HepG2 (cell line): Measurements from ENCODE around the gene SNX4. TPM values are rescaled to one million over a fixed set of nuclear protein-coding genes. Genes with fewer than 3 reads are reported as not detected.

Experiments
- AKAP8 ChIP-seq: sonication (generic); formaldehyde crosslinking; IDR thresholded peaks from 2 replicates; pipeline ENCODE4 v1.5.1; 2020; ENCODE audit warnings: mild to moderate bottlenecking, missing genetic modification reagents
- DRAP1 ChIP-seq: IDR thresholded peaks from 2 replicates; pipeline ENCODE4 v1.6.1; 2016; ENCODE audit warnings: missing genetic modification reagents, missing compliant biosample characterization
- ELF4 ChIP-seq: sonication (generic); formaldehyde crosslinking; IDR thresholded peaks from 2 replicates; pipeline ENCODE4 v1.5.0; 2020; ENCODE audit warnings: missing genetic modification reagents, mild to moderate bottlenecking, moderate library complexity, borderline replicate concordance
- GATAD2A ChIP-seq: IDR thresholded peaks from 2 replicates; pipeline ENCODE4 v1.6.1; 2016
- GFI1 ChIP-seq: sonication (generic); formaldehyde crosslinking; IDR thresholded peaks from 2 replicates; pipeline ENCODE4 v1.5.0; 2020; ENCODE audit warnings: missing genetic modification reagents, mild to moderate bottlenecking, borderline replicate concordance
- NFIC ChIP-seq: IDR thresholded peaks from 2 replicates; pipeline ENCODE4 v1.6.1; 2012; ENCODE audit warnings: mild to moderate bottlenecking, low read length, inconsistent platforms
- RCOR2 ChIP-seq: IDR thresholded peaks from 2 replicates; pipeline ENCODE4 v1.6.1; 2016; ENCODE audit warnings: missing biosample characterization, missing genetic modification reagents
- SIX4 ChIP-seq: sonication (generic); formaldehyde crosslinking; IDR thresholded peaks from 2 replicates; pipeline ENCODE4 v1.4.0; 2020; ENCODE audit warnings: missing genetic modification reagents
- TAF15 ChIP-seq: fragments of 200-400 bp; formaldehyde crosslinking; IDR thresholded peaks from one replicate; pipeline ENCODE4 v1.6.1; 2018; ENCODE audit warnings: mild to moderate bottlenecking, low read depth, low read length; ENCODE audit not compliant: poor library complexity, severe bottlenecking
- TBP ChIP-seq: sonication (generic); formaldehyde crosslinking; IDR thresholded peaks from 2 replicates; pipeline ENCODE4 v1.5.0; 2020; ENCODE audit warnings: missing genetic modification reagents
- ZFP91 ChIP-seq: sonication (generic); formaldehyde crosslinking; IDR thresholded peaks from 2 replicates; pipeline ENCODE4 v1.9.0; 2022; ENCODE audit warnings: missing genetic modification reagents, mild to moderate bottlenecking, borderline replicate concordance
- ZFX ChIP-seq: sonication (generic); formaldehyde crosslinking; IDR thresholded peaks from 2 replicates; pipeline ENCODE4 v1.4.0; 2020; ENCODE audit warnings: mild to moderate bottlenecking, low read depth, missing genetic modification reagents, moderate library complexity
- ZNF570 ChIP-seq: sonication (generic); formaldehyde crosslinking; IDR thresholded peaks from 2 replicates; pipeline ENCODE4 v1.4.0; 2020; ENCODE audit warnings: mild to moderate bottlenecking, missing genetic modification reagents, borderline replicate concordance
- ZNF883 ChIP-seq: sonication (generic); formaldehyde crosslinking; IDR thresholded peaks from 2 replicates; pipeline ENCODE4 v1.5.1; 2020; ENCODE audit warnings: mild to moderate bottlenecking, missing genetic modification reagents; ENCODE audit errors: not compliant biosample characterization
- polyA plus RNA-seq, 8 experiments: library from polyadenylated mRNA; depleted of rRNA in 3 of 8; stranded (reverse) in 7 of 8; unstranded in 1 of 8; fragments of >200 nt; fragmentation: Illumina TruSeq in 4 of 8; extraction: Trizol in 4 of 8; gene quantifications; 2 replicates each; pipeline versions ENCODE4 v1.2.1 to v1.2.3, GENCODE V29; 2011 to 2016; ENCODE audit warnings: low read depth in 4 of 8, missing spikeins in 1 of 8, mixed read lengths in 1 of 8; ENCODE audit not compliant: insufficient read depth in 1 of 8
- total RNA-seq, 5 experiments: library from RNA; depleted of rRNA; stranded (reverse); fragments of >200 nt; fragmentation: Illumina TruSeq; extraction: Trizol; gene quantifications; 2 replicates each; pipeline ENCODE4 v1.2.3, GENCODE V29; 2016; ENCODE audit warnings: low read depth in 1 of 5
- TF ChIP-seq, protein P1 (sequence below): sonication (generic); formaldehyde crosslinking; IDR thresholded peaks from 2 replicates; pipeline ENCODE4 v1.4.0; 2020; ENCODE audit warnings: missing genetic modification reagents, borderline replicate concordance
- TF ChIP-seq, protein P2 (sequence below): sonication (generic); formaldehyde crosslinking; IDR thresholded peaks from 2 replicates; pipeline ENCODE4 v1.9.0; 2021; ENCODE audit warnings: missing genetic modification reagents, borderline replicate concordance
- TF ChIP-seq, protein P3 (sequence below): IDR thresholded peaks from 2 replicates; pipeline ENCODE4 v1.6.1; 2012; ENCODE audit warnings: inconsistent platforms
- TF ChIP-seq, protein P4 (sequence below): sonication (generic); formaldehyde crosslinking; IDR thresholded peaks from 2 replicates; pipeline ENCODE4 v1.8.0; 2022; ENCODE audit warnings: mild to moderate bottlenecking, missing genetic modification reagents, moderate library complexity
- TF ChIP-seq, protein P5 (sequence below): sonication (generic); formaldehyde crosslinking; IDR thresholded peaks from 2 replicates; pipeline ENCODE4 v1.5.0; 2020; ENCODE audit warnings: missing genetic modification reagents, mild to moderate bottlenecking, borderline replicate concordance

SNX4 gene
- total and polyA plus RNA-seq, 2 of the 13 experiments (the other 11 are each of a cell fraction or from before 2014, with no cell fraction given), result 18.1 to 73.6 TPM

DNA sequence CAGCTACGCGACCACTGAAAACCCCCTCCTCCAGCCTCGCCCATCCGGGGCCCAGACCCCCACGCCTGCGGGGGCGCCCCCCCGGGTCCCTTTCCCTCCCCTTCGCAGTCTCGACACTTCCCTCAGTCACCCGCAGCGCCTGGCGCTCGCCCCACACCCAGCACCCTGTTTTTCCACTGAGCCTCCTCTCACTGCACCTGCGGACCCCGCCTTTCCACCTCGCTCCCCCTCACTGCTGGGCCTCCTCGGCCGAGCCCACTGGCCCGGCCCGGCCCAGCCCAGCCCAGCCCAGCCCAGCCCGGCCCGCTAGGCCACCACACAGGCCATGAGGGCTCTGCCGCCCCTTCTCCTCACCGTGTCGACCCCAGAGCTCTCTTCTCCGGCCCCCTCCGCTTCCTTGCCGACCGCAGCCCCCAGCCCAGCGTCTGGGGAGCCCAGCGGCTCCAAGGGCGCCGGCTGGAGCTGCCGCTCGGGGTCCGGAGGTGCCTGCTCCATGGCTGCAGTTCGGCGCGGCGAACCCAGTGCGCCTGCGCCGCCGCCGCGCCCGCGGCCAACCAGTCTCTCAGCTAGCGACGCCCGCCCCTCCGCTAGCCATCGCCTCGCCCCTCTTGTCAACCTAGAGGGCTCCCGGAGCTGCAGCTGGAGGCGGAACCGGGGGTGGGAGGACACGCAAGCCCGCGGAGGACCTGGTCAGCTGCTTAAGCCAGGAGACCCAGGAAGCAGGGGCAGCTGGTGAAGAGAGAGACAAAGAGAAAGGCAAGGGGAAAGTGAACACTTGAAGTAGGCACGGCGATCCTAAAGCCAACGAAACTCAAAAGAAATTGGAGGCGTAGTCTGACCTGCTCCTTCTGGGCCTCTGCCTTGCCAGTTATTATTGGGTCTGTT is at the start of gene SNX4 (continued):
- TF ChIP-seq ELF4, result 0 out of 2 replicates have a peak, but pooled peaks have one; percentile 25
- peak; percentile 84; the same call in 1 of the 2 replicates for TF ChIP-seq ZFP91 (CRISPR knock-in tag)
- no peak for TF ChIP-seq ZNF883 (CRISPR knock-in tag)
- TF ChIP-seq NFIC, result no peak
- TF ChIP-seq, protein P1, sequence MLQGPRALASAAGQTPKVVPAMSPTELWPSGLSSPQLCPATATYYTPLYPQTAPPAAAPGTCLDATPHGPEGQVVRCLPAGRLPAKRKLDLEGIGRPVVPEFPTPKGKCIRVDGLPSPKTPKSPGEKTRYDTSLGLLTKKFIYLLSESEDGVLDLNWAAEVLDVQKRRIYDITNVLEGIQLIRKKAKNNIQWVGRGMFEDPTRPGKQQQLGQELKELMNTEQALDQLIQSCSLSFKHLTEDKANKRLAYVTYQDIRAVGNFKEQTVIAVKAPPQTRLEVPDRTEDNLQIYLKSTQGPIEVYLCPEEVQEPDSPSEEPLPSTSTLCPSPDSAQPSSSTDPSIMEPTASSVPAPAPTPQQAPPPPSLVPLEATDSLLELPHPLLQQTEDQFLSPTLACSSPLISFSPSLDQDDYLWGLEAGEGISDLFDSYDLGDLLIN, result 0 out of 2 replicates have a peak, but pooled peaks have one; percentile 69
- no peak for TF ChIP-seq TBP
- peak; percentile 99 for TF ChIP-seq ZFX (CRISPR knock-in tag)
- peak; percentile 41 for TF ChIP-seq GATAD2A (CRISPR knock-in tag)
- TF ChIP-seq, protein P2, sequence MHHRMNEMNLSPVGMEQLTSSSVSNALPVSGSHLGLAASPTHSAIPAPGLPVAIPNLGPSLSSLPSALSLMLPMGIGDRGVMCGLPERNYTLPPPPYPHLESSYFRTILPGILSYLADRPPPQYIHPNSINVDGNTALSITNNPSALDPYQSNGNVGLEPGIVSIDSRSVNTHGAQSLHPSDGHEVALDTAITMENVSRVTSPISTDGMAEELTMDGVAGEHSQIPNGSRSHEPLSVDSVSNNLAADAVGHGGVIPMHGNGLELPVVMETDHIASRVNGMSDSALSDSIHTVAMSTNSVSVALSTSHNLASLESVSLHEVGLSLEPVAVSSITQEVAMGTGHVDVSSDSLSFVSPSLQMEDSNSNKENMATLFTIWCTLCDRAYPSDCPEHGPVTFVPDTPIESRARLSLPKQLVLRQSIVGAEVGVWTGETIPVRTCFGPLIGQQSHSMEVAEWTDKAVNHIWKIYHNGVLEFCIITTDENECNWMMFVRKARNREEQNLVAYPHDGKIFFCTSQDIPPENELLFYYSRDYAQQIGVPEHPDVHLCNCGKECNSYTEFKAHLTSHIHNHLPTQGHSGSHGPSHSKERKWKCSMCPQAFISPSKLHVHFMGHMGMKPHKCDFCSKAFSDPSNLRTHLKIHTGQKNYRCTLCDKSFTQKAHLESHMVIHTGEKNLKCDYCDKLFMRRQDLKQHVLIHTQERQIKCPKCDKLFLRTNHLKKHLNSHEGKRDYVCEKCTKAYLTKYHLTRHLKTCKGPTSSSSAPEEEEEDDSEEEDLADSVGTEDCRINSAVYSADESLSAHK, result no peak
- TF ChIP-seq, protein P3, sequence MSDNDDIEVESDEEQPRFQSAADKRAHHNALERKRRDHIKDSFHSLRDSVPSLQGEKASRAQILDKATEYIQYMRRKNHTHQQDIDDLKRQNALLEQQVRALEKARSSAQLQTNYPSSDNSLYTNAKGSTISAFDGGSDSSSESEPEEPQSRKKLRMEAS, result peak; percentile 56
- TF ChIP-seq GFI1, result 0 out of 2 replicates have a peak, but pooled peaks have one; percentile 27
- TF ChIP-seq ZNF570 (CRISPR knock-in tag), result no peak
- no peak for TF ChIP-seq RCOR2 (CRISPR knock-in tag)
- TF ChIP-seq, protein P4, sequence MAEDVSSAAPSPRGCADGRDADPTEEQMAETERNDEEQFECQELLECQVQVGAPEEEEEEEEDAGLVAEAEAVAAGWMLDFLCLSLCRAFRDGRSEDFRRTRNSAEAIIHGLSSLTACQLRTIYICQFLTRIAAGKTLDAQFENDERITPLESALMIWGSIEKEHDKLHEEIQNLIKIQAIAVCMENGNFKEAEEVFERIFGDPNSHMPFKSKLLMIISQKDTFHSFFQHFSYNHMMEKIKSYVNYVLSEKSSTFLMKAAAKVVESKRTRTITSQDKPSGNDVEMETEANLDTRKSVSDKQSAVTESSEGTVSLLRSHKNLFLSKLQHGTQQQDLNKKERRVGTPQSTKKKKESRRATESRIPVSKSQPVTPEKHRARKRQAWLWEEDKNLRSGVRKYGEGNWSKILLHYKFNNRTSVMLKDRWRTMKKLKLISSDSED (CRISPR knock-in tag), result 0 out of 2 replicates have a peak, but pooled peaks have one; percentile 61
- TF ChIP-seq DRAP1, result peak; percentile 84
- TF ChIP-seq TAF15, result no peak
- TF ChIP-seq SIX4 (CRISPR knock-in tag), result no peak
- TF ChIP-seq AKAP8 (CRISPR knock-in tag), result peak; percentile 27; the same call in 1 of the 2 replicates
- TF ChIP-seq, protein P5, sequence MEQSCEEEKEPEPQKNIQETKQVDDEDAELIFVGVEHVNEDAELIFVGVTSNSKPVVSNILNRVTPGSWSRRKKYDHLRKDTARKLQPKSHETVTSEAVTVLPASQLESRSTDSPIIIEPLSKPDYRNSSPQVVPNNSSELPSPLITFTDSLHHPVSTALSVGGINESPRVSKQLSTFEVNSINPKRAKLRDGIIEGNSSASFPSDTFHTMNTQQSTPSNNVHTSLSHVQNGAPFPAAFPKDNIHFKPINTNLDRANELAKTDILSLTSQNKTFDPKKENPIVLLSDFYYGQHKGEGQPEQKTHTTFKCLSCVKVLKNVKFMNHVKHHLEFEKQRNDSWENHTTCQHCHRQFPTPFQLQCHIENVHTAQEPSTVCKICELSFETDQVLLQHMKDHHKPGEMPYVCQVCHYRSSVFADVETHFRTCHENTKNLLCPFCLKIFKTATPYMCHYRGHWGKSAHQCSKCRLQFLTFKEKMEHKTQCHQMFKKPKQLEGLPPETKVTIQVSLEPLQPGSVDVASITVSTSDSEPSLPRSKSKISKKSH (CRISPR knock-in tag), result no peak; the same call in 1 of the 2 replicates
